ENCODE measurements around the gene SLC51B. TPM values are rescaled to one million over a fixed set of nuclear protein-coding genes. Genes with fewer than 3 reads are reported as not detected.
A peak's percentile ranks its signal among the peaks of the same experiment; 100 is the strongest.
"Not testable (repeated sequence)": the region's sequence is repeated elsewhere in the genome, so short reads cannot be mapped to it uniquely, and the experiment has no call there.

Gene SLC51B
- total RNA-seq, 1 donor from 2014 or later = not detected

DNA sequence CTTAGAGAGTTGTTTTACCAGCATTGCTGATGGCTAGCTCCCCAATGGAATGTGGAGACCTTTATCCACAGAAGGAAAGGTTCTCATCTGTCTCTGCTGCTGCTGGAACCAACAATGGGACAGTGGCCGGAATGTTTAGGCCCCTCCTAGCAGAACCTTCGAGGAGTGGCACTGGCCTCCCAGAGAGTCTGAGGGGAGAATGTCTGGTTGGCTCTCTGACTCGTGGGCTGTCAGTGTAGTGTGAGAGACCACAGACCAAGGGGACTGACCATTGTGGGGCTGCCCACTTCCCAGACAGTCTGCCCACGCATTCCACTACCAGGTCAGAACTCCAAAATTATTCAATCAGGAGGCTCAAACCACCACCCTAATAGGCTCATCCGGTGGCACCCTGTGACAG is 17.5 kb downstream of the SLC51B start:
- peak; percentile 52 for DNase-seq (ENCODE audit: low read depth)

DNA sequence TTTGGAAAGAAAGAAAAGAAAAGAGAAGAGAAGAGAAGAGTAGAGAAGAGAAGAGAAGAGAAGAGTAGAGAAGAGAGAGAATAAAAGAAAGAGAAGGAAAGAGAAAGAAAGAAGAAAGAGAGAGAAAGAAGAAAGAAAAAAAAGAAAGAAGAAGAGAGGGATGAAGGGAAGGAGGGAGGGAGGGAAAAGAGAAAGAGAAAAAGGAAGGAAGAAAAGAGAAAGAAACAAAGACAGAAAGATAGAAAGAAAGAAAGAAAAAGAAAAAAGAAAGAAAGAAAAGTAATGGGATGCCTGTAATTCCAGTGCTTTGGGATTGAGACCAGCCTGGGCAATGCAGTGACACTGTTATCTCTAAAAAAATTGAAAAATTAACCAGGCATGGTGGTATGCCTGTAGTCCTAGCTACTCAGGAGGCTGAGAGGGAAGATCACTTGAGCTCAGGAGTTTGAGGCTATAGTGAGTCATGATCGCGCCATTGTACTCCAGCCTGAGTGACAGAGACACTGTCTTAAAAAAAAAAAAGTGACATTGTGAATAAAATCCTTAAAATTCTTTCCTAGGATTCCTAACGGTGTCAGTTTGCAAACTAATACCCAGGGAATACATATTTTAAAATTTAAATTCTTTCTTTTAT is 20.9 kb downstream of the SLC51B start:
- DNase-seq (ENCODE audit: low read depth) = no peak

DNA sequence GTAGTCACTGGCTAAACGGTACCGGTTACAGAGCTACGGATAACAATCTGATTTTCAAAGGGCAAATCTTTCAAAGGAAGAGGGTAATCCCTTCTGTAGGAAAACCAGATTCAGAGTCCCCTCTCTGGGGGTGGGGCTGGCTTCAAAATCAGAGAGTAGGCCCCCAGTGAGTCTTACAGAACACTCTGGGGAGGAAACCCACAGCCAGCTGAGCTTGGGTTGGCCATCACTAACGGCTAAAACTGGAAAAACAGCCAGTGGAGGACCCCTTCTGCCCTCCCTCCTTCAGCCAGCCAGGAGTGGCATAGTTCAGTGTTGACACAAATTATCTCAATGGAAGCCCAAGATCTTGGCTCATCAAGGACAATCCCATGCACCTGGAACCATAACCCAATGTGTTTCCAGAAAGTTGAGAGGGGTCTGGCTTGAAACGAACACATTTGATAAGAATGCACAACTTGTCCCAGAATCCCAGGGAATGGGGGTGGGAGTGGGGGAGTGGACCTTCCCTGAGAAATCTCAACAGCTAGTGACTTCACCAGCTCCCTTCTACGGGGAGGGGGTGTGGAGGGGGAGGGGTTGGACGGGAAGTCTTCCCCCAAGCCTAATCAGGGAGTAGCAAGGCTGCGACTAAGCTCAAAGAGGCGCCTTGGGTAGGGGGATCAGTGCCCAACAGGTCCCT is 21.6 kb downstream of the SLC51B start:
- DNase-seq (ENCODE audit: low read depth) = no peak

DNA sequence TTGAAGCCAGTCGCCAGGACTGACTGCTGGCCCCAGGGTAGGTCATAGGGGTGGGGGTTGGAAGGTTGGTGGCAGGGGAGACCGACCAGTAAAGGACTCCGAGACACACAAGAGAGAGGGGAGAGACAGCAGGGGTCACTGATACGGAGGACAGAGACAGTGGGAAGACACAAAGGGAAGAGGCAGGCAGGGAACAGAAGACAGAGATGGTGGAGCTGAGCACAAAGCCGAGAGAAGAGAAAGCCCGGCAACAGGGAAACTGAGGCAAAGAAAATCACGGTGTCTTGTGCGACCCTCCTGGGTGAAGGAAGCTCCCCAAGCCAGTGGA is 22.1 kb downstream of the SLC51B start:
- no peak for DNase-seq (ENCODE audit: low read depth)

DNA sequence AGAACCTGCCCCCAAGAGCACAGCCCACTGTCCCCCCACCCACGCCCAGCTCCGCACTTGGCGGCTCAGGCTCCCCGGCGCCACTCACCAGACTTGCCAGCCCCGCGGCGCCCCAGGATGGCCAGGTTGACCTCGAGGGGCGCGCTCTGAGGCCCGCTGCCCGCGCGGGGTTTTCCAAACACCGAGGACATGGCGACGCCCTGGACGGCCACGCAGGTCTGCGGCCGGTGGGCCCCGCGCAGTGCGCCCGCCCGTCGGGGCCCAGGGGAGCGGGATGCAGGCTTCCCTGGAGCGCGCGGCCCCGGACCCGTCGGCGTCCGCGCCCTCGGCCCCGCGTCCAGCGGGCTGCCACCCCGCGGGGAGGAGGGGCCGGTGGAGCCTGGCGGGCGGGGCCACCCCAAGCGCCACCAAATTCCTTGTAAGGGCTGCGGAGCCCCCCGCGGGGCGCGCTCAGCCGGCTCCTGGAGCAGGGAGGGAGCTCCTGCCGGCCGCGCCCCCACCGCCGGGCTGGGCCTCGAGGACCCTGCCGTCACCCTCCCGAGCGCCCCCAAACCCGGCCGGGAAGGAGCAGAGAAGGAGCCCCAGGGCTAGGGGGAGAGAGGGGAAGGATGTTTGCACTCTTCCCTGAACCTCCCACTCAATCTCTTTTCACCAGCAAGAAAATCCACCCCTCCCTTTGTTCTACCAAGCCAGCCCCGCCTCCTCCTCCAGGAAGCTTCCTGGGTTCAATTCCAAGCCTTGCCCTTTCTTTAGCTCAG is 22.6 kb downstream of the SLC51B start, which contains the start of gene RASL12:
TSS of gene RASL12 (minus strand) at position 347 of the 758 bp plus-strand sequence. CDS start at position 191, 156 bp downstream.
- no peak for DNase-seq (ENCODE audit: low read depth)

DNA sequence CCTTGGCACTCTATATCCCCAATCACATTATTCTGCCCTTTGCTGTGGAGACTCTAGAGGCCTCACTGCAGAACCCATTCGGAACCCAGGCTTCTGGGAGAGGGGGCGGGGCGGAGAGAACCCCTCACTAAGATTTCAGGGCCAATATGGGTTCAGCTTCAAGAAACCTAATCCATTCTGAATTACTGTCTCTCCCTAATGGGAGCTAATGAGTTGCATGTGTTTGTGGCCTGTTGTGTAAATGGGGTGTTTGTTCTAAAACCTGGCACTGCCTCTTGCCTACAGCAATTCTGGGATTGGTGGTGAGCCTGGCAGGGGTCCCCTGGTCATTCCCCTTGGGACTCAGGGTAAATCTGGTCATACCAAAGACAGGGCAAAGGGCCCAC is 23.2 kb downstream of the SLC51B start:
- no peak for DNase-seq (ENCODE audit: low read depth)

DNA sequence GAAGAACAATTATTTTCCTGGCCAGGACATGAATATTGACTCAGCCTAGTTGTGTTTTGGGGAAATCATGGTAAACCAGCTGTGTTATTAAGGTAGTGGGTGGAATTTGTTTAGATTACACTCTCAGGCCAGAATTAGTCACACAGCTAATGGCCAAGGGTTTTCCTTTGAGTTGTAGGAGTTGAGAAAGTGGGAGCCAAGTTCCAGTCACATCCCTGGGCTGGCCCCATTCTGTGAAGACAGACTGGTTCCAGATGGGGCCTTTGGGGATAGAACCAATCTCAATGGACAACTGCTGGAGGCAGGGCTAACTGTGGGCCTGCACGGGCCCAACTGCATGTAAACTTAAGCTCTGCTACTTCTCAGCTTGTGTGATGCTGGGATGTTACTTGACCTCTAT is 24.0 kb downstream of the SLC51B start:
- DNase-seq (ENCODE audit: low read depth) = no peak

DNA sequence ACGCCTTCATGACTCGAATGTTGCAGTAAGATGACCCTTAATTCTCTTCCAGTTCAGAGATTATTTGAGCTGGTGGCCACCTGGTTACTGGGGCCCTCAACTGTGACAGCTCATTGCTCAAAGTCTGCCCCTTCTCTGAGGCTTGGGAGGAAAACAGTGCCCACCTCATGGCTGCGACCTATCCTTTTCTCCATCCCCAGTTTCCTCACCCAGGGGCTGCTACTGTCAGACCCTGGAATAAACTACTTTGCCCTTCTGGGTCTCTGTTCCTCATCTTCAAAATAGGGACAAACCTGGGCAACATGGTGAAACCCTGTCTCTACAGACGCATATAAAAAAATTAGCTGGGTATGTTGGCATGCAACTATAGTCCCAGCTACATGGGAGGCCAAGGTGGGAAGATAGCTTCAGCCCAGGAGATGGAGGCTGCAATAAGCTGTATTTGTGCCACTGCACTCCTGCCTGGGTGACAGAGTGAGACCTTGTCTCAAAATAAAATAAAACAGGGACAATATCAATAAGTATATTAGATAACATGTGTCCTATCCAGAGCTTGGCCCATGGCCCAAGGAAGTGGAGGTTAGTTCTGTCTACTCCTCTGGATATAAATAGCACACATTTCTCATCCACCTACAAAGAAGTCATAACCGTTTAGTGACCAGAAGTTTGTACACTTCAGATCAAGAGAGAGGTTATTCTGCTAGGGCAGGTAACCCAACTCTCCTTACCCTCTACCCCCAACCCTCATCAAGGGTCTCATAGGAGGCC is 24.8 kb downstream of the SLC51B start:
- DNase-seq (ENCODE audit: low read depth) = no peak

DNA sequence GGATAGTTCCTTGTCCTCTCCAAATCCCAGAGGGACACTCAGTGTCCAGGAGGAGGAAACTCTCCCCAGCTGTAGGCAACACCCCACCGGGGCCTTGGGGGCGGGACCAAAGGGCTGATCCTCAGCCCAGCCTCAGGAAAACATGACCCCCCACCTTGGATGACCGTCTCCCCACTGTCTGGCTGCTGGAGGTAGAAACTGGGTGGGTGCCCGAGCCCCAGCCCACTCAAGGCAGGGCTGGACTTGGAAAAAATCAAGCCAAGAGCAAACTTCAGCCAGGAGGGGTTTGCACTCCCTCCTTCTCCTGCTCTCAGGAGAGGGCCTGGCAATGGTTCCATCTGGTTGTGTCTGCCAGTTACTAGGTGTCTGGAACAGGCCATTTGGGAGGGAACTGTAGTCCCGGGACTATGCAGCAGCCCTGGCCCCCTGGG is 26.2 kb downstream of the SLC51B start:
- DNase-seq (ENCODE audit: low read depth) = no peak

DNA sequence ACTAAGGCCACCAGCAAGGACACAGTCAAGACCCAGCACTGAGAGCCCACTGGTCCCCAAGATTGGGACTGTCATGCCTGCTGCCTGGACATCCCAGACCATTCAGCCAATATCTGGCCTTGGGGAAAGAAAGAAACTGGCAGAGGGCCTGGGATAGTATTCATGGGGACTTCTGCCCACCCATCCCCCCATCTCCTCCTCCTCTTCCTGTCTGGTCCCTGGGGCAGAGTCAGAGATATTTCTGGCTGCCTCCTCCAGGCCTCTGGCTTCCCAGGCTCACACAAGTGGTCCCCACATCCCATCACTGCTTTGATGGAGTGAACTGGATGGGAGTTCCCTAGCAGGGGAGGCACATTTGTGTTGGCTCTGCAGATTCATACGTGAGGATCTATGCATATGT is 26.8 kb downstream of the SLC51B start:
- DNase-seq (ENCODE audit: low read depth) = no peak

DNA sequence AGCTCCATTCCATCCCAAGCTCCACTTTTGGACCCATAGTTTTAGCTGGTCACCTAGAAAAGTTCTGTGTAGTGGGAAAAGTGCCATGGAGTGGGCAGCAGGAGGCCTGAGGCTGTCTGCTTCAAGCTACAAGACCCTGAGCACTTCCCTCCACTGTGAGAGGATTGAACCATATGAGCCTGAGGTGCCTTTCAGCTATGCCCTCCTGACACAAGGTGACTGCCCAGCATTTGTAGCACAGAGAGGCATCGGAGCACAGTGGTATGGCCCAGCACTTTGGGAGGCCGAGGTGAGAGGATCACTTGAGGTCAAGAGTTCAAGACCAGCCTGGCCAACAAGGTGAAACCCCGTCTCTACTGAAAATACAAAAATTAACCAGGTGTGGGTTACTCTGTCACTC is 27.4 kb downstream of the SLC51B start:
- no peak for DNase-seq (ENCODE audit: low read depth)

DNA sequence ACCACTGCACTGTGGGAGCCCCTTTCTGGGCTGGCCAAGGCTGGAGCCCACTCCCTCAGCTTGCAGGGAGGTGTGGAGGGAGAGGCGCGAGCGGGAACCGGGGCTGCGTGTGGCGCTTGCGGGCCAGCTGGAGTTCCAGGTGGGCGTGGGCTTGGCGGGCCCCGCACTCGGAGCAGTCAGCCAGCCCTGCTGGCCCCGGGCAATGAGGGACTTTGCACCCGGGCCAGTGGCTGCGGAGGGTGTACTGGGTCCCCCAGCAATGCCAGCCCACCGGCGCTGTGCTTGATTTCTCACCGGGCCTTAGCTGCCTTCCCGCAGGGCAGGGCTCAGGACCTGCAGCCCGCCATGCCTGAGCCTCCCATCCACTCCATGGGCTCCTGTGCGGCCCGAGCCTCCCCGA is 29.8 kb downstream of the SLC51B start:
- DNase-seq (ENCODE audit: low read depth) = not testable (repeated sequence)

DNA sequence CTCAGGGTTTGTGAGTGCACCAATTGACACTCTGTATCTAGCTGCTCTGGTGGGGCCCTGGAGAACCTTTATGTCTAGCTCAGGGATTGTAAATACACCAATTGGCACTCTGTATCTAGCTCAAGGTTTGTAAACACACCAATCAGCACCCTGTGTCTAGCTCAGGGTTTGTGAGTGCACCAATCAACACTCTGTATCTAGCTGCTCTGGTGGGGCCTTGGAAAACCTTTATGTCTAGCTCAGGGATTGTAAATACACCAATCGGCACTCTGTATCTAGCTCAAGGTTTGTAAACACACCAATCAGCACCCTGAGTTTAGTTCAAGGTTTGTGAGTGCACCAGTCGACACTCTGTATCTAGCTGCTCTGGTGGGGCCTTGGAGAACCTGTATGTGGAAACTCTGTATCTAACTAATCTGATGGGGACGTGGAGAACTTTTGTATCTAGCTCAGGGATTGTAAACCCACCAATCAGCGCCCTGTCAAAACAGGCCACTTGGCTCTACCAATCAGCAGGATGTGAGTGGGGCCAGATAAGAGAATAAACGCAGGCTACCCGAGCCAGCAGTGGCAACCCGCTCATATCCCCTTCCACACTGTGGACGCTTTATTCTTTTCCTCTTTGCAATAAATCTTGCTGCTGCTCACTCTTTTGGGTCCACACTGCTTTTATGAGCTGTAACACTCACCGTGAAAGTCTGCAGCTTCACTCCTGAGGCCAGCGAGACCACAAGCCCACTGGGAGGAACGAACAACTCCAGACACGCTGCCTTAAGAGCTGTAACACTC is 30.6 kb downstream of the SLC51B start:
- not testable (repeated sequence) for DNase-seq (ENCODE audit: low read depth)

DNA sequence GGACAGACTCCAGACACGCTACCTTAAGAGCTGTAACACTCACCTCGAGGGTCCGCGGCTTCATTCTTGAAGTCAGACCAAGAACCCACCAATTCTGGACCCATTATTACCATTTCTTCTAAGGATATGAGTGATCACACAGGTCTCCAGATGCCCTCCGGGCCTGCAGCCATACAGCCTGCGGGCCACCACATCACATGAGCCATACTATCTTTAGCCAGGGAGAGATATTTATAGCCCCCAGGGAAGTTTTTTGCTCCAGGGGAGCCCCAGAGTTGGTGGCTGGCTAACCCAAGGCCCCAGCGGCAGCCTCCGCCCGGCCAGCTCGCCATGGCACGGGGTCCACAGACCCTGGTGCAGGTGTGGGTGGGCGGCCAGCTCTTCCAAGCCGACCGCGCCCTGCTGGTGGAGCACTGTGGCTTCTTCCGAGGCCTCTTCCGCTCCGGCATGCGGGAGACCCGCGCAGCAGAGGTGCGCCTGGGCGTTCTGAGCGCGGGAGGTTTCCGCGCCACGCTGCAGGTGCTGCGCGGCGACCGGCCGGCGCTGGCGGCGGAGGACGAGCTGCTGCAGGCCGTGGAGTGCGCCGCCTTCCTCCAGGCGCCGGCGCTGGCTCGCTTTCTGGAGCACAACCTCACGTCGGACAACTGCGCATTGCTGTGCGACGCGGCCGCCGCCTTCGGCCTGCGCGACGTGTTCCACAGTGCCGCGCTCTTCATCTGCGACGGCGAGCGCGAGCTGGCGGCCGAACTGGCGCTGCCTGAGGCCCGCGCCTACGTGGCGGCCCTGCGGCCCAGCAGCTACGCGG is 31.5 kb downstream of the SLC51B start, which contains the start of gene KBTBD13:
TSS of gene KBTBD13 (plus strand) at position 261 of the 805 bp plus-strand sequence. CDS start at position 331, 70 bp downstream.
- DNase-seq (ENCODE audit: low read depth) = peak; percentile 35

DNA sequence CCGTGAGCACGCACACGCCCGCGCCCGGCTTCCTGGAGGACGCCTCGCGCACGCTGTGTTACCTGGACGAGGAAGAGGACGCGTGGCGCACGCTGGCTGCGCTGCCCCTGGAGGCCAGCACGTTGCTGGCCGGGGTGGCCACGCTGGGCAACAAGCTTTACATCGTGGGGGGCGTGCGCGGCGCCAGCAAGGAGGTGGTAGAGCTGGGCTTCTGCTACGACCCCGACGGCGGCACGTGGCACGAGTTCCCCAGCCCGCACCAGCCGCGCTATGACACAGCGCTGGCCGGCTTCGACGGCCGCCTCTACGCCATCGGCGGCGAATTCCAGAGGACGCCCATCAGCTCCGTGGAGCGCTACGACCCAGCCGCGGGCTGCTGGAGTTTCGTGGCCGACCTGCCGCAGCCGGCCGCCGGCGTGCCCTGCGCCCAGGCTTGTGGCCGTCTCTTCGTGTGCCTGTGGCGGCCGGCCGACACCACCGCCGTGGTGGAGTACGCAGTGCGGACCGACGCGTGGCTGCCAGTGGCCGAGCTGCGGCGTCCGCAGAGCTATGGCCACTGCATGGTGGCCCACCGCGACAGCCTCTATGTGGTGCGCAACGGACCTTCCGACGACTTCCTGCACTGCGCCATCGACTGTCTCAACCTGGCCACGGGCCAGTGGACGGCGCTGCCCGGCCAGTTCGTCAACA is 32.2 kb downstream of the SLC51B start:
- no peak for DNase-seq (ENCODE audit: low read depth)

DNA sequence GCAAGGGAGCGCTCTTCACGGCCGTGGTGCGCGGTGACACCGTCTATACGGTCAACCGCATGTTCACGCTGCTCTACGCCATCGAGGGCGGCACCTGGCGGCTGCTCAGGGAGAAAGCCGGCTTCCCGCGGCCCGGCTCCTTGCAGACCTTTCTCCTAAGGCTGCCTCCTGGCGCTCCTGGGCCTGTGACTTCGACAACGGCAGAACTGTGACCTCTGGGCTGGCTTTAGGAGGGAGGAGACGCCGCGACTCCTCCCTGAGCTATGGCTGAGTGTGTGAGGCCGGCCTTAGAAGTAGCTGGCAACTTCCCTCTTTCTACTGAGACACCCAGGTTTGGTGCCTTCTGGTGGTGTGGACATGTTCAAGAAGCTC is 32.8 kb downstream of the SLC51B start:
- DNase-seq (ENCODE audit: low read depth) = no peak

DNA sequence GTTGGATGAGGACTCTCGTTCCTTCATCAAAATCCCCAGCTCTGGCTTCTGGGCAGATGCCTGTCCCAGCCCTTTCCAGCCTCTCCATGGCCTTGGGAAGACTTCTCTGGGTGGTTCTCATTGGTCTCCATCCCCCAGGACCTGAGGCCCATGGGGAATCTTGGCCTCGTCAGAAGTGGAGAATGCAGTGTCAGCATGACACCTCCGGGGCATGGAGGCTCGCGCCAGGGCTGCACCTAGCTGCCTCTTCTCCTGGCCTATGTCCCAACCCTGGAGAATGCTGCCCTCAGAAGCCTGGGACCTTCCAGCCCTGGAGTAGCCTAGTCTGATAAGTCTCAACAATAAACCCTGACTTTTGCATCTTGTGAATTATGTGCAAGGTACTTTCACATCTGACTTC is 34.4 kb downstream of the SLC51B start:
- no peak for DNase-seq (ENCODE audit: low read depth)

DNA sequence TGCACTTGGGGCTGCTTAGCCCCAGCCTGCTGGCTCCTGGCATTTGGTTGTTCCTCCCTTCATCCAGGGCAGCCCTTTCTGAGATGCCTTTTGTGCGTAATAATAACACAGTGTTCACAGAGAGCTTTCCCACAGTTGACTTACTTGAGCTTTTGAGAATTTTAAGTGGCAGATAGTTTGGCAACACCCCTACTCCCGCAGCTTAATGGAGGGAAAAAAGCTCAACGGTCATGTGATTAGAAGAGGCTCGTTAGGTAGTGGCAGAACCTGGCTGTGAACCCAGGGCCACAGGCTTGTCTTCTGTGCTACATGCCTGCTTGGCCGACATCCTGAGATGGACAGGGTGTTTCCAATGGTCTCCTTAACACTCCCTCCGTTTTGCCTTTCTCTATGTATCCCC is 36.1 kb downstream of the SLC51B start:
- DNase-seq (ENCODE audit: low read depth) = no peak

DNA sequence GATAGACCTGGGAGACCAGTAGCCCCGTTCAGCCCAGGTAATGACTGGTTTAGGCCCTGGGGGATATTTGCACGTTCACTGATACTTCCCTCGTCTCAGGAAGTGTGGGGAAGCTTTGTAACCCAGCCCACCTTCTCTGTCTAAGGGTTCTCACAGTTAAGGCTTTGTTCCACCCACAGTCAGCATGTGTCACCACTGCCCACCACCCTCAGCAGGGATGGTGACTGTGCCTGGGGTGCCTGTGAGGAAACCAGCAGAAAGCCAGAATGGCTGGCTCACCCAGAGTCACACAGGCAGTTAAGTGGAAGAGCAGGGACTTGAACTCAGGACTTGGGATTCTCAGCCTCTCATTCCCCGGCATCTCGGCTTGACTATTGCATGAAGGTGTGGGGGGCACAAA is 36.6 kb downstream of the SLC51B start:
- no peak for DNase-seq (ENCODE audit: low read depth)
